H9 (cell line): ENCODE data around the gene CMTM2. TPM values are rescaled to one million over a fixed set of nuclear protein-coding genes. Genes with fewer than 3 reads are reported as not detected.

Experiments used
- DNase-seq: peaks from one replicate; pipeline ENCODE4 v3.0.0-alpha.2; 2017
- H2AFZ ChIP-seq: one replicate; pipeline ENCODE4 v1.6.1; 2013; ENCODE audit warnings: mild to moderate bottlenecking, low read length, control low read depth, moderate library complexity
- H2AK5ac ChIP-seq: 2 replicates; pipeline ENCODE4 v1.6.1; 2013; ENCODE audit warnings: low read length, control low read depth, mixed read lengths; ENCODE audit not compliant: insufficient read length
- H2BK120ac ChIP-seq: one replicate; pipeline ENCODE4 v1.6.1; 2013; ENCODE audit warnings: low read depth, mild to moderate bottlenecking, low read length, control low read depth, inconsistent platforms; ENCODE audit not compliant: poor library complexity, severe bottlenecking
- H2BK12ac ChIP-seq: 2 replicates; pipeline ENCODE4 v1.6.1; 2013; ENCODE audit warnings: low read length, control low read depth, mixed read lengths, low read depth; ENCODE audit not compliant: insufficient read length
- H2BK15ac ChIP-seq: 2 replicates; pipeline ENCODE4 v1.6.1; 2013; ENCODE audit warnings: low read depth, low read length, control low read depth
- H2BK20ac ChIP-seq: one replicate; pipeline ENCODE4 v1.6.1; 2013; ENCODE audit warnings: low read depth, mild to moderate bottlenecking, low read length, control low read depth, inconsistent platforms; ENCODE audit not compliant: poor library complexity, severe bottlenecking
- H2BK5ac ChIP-seq: 2 replicates; pipeline ENCODE4 v1.6.1; 2013; ENCODE audit warnings: low read length, control low read depth, mixed read lengths; ENCODE audit not compliant: insufficient read length
- H3K14ac ChIP-seq: 2 replicates; pipeline ENCODE4 v1.6.1; 2013; ENCODE audit warnings: low read length, control low read depth; ENCODE audit not compliant: insufficient read depth
- H3K18ac ChIP-seq: 2 replicates; pipeline ENCODE4 v1.6.1; 2013; ENCODE audit warnings: low read depth, mild to moderate bottlenecking, mixed read lengths, low read length, control low read depth; ENCODE audit not compliant: insufficient read length
- H3K23ac ChIP-seq: 2 replicates; pipeline ENCODE4 v1.6.1; 2013; ENCODE audit warnings: low read length, control low read depth, mixed read lengths, low read depth; ENCODE audit not compliant: insufficient read length
- H3K23me2 ChIP-seq: 2 replicates; pipeline ENCODE4 v1.6.1; 2013; ENCODE audit warnings: low read depth, mild to moderate bottlenecking, mixed read lengths, low read length, control low read depth; ENCODE audit not compliant: insufficient read length, poor library complexity, severe bottlenecking
- H3K27ac ChIP-seq: 2 replicates; pipeline ENCODE4 v1.5.1; 2013; ENCODE audit warnings: low read length, control low read depth, mixed read lengths, low read depth; ENCODE audit not compliant: insufficient read length
- H3K27me3 ChIP-seq: 2 replicates; pipeline ENCODE4 v1.6.1; 2013; ENCODE audit warnings: low read length, control low read depth, inconsistent platforms; ENCODE audit not compliant: insufficient read depth
- H3K4ac ChIP-seq: 2 replicates; pipeline ENCODE4 v1.6.1; 2013; ENCODE audit warnings: low read depth, mild to moderate bottlenecking, control low read depth, inconsistent platforms, low read length, moderate library complexity
- H3K4me1 ChIP-seq: 2 replicates; pipeline ENCODE4 v1.6.1; 2013; ENCODE audit warnings: low read length, control low read depth, inconsistent platforms; ENCODE audit not compliant: insufficient read depth
- H3K4me2 ChIP-seq: 2 replicates; pipeline ENCODE4 v1.6.1; 2013; ENCODE audit warnings: low read length, control low read depth, mixed read lengths; ENCODE audit not compliant: insufficient read length, insufficient read depth
- H3K56ac ChIP-seq: 2 replicates; pipeline ENCODE4 v1.6.1; 2013; ENCODE audit warnings: low read depth, mild to moderate bottlenecking, mixed read lengths, low read length, control low read depth; ENCODE audit not compliant: insufficient read length
- H3K79me1 ChIP-seq: 2 replicates; pipeline ENCODE4 v1.6.1; 2013; ENCODE audit warnings: low read depth, mild to moderate bottlenecking, moderate library complexity, low read length, control low read depth, inconsistent platforms; ENCODE audit not compliant: insufficient read depth, poor library complexity, severe bottlenecking
- H3K79me2 ChIP-seq: 2 replicates; pipeline ENCODE4 v1.6.1; 2013; ENCODE audit warnings: low read length, control low read depth, inconsistent platforms; ENCODE audit not compliant: insufficient read depth
- H3K9ac ChIP-seq: 2 replicates; pipeline ENCODE4 v1.6.1; 2013; ENCODE audit warnings: low read length, control low read depth, mixed read lengths; ENCODE audit not compliant: insufficient read length; ENCODE audit errors: extremely low read depth
- H3K9me3 ChIP-seq: one replicate; pipeline ENCODE4 v1.6.1; 2013; ENCODE audit warnings: low read depth, low read length, inconsistent platforms; ENCODE audit not compliant: control insufficient read depth
- H3T11ph ChIP-seq: one replicate; pipeline ENCODE4 v1.6.1; 2013; ENCODE audit warnings: mild to moderate bottlenecking, low read length, control low read depth, inconsistent platforms
- H4K20me1 ChIP-seq: one replicate; pipeline ENCODE4 v1.6.1; 2013; ENCODE audit not compliant: control insufficient read depth, insufficient read length, insufficient read depth
- H4K5ac ChIP-seq: 2 replicates; pipeline ENCODE4 v1.6.1; 2013; ENCODE audit warnings: low read depth, mild to moderate bottlenecking, mixed read lengths, low read length, control low read depth; ENCODE audit not compliant: insufficient read length
- H4K8ac ChIP-seq: replicated peaks from 2 replicates; pipeline ENCODE4 v1.6.1; 2013; ENCODE audit warnings: low read length, control low read depth, mixed read lengths, low read depth; ENCODE audit not compliant: insufficient read length
- H4K91ac ChIP-seq: 2 replicates; pipeline ENCODE4 v1.6.1; 2013; ENCODE audit warnings: low read depth, mild to moderate bottlenecking, moderate library complexity, mixed read lengths, low read length, control low read depth; ENCODE audit not compliant: insufficient read length
- H3K27ac Mint-ChIP-seq, 3 experiments: 2 replicates in 2 of 3; 3 replicates in 1 of 3; pipeline ENCODE4 v1.8.0; 2020 to 2021; ENCODE audit warnings: mixed read lengths in 3 of 3, mild to moderate bottlenecking in 1 of 3, moderate library complexity in 1 of 3
- H3K27me3 Mint-ChIP-seq: 2 replicates; pipeline ENCODE4 v1.8.0; 2021; ENCODE audit warnings: low read depth, mild to moderate bottlenecking, moderate library complexity, mixed read lengths
- H3K36me3 Mint-ChIP-seq, 3 experiments: 2 replicates in 2 of 3; 3 replicates in 1 of 3; pipeline ENCODE4 v1.8.0; 2020 to 2021; ENCODE audit warnings: low read depth in 3 of 3, mixed read lengths in 3 of 3; ENCODE audit not compliant: insufficient read depth in 1 of 3
- H3K4me1 Mint-ChIP-seq, 2 experiments: 2 replicates each; pipeline ENCODE4 v1.8.0; 2020; ENCODE audit warnings: mixed read lengths in 2 of 2
- H3K4me3 Mint-ChIP-seq, 2 experiments: 2 replicates in 1 of 2; 3 replicates in 1 of 2; pipeline ENCODE4 v1.8.0; 2020 to 2021; ENCODE audit warnings: mild to moderate bottlenecking in 2 of 2, mixed read lengths in 2 of 2, moderate library complexity in 1 of 2
- H3K9me3 Mint-ChIP-seq, 2 experiments: 2 replicates in 1 of 2; 3 replicates in 1 of 2; pipeline ENCODE4 v1.8.0; 2020; ENCODE audit warnings: mild to moderate bottlenecking in 2 of 2, mixed read lengths in 2 of 2, moderate library complexity in 1 of 2
- WGBS: extraction: QIAGEN DNeasy Blood & Tissue Kit; methylation state at CpG from one replicate; pipeline ENCODE4 v1.1.7; 2013; ENCODE audit warnings: missing lambda C conversion rate, low lambda C conversion rate, mixed read lengths; ENCODE audit not compliant: insufficient read length; ENCODE audit errors: extremely low coverage; 5-methylcytosine and 5-hydroxymethylcytosine counted together
- long read RNA-seq: library from polyadenylated mRNA; unstranded; transcript quantifications from one replicate; pipeline ENCODE4 v2.0.0, GENCODE V29; 2020
- total RNA-seq: library from RNA; stranded (reverse); gene quantifications from 2 replicates; pipeline ENCODE4 v1.2.1, GENCODE V29; 2021
- TF ChIP-seq, protein P1 (sequence below): fragments of 200-600 bp; sonication (generic); conservative IDR thresholded peaks from 3 replicates; pipeline ENCODE4 v1.8.0; 2021; ENCODE audit warnings: antibody characterized with exemption, mild to moderate bottlenecking

Gene CMTM2, protein sequence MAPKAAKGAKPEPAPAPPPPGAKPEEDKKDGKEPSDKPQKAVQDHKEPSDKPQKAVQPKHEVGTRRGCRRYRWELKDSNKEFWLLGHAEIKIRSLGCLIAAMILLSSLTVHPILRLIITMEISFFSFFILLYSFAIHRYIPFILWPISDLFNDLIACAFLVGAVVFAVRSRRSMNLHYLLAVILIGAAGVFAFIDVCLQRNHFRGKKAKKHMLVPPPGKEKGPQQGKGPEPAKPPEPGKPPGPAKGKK
- not detected in 2 replicates for total RNA-seq
- long read RNA-seq = 0 reads

GRCh38 chr16:66578651-66579531, at the start of gene CMTM2:
CMTM2 (plus strand) TSS chr16:66579463; CDS start chr16:66579608, 145 bp downstream.
- peaks cover 25 to 29% of the 10 kb centered on the region in 2 experiments for H3K4me1 Mint-ChIP-seq

More at GRCh38 chr16:66578651-66579531, at the start of gene CMTM2:
- Histone ChIP-seq H3K4me1 (no peaks in the 10 kb centered on the region; the same call in 1 of the 2 replicates), H2BK20ac (no peak within 1 kb of the TSS), H2BK15ac (no peak within 1 kb of the TSS), H3K18ac (no peak within 1 kb of the TSS), H4K20me1 (no peaks in the 10 kb centered on the region), H3K79me2 (no peaks in the 10 kb centered on the region), H3K14ac (no peak within 1 kb of the TSS), H3T11ph (no peak within 1 kb of the TSS), H2AK5ac (no peak within 1 kb of the TSS), H3K23me2 (no peaks in the 10 kb centered on the region), H3K9ac (no peak within 1 kb of the TSS), H3K4me2 (peak within 1 kb of the TSS; percentile 0), H3K23ac (no peak within 1 kb of the TSS), H3K4ac (no peak within 1 kb of the TSS), H2BK5ac (no peak within 1 kb of the TSS), H2AFZ (no peak within 1 kb of the TSS), H3K27me3 (peaks cover 13% of the 10 kb centered on the region; the same call in 1 of the 2 replicates), H4K8ac (no peak within 1 kb of the TSS), H2BK120ac (no peak within 1 kb of the TSS), H3K79me1 (no peaks in the 10 kb centered on the region), H3K56ac (no peak within 1 kb of the TSS), H4K91ac (no peak within 1 kb of the TSS), H2BK12ac (no peak within 1 kb of the TSS), H3K27ac (no peak within 1 kb of the TSS), H3K9me3 (no peaks in the 10 kb centered on the region), H4K5ac (no peak within 1 kb of the TSS)
- H3K27me3 Mint-ChIP-seq = peaks cover 35% of the 10 kb centered on the region
- H3K36me3 Mint-ChIP-seq = no peaks in the 10 kb centered on the region
- no peaks in the 10 kb centered on the region for H3K9me3 Mint-ChIP-seq
- peak within 1 kb of the TSS; percentile 39 to 60; a peak in 4 of 5 replicates for H3K4me3 Mint-ChIP-seq
- no peak for DNase-seq
- H3K27ac Mint-ChIP-seq = peak within 1 kb of the TSS in 1 of 3 experiments; percentile 75; a peak in 1 of 7 replicates
- no CpG with 5 or more reads among the region's 77 CpGs for WGBS
- TF ChIP-seq, protein P1, sequence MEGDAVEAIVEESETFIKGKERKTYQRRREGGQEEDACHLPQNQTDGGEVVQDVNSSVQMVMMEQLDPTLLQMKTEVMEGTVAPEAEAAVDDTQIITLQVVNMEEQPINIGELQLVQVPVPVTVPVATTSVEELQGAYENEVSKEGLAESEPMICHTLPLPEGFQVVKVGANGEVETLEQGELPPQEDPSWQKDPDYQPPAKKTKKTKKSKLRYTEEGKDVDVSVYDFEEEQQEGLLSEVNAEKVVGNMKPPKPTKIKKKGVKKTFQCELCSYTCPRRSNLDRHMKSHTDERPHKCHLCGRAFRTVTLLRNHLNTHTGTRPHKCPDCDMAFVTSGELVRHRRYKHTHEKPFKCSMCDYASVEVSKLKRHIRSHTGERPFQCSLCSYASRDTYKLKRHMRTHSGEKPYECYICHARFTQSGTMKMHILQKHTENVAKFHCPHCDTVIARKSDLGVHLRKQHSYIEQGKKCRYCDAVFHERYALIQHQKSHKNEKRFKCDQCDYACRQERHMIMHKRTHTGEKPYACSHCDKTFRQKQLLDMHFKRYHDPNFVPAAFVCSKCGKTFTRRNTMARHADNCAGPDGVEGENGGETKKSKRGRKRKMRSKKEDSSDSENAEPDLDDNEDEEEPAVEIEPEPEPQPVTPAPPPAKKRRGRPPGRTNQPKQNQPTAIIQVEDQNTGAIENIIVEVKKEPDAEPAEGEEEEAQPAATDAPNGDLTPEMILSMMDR = no peak
